GM10266 (cell line): ENCODE data around the gene ZNF460.
"Not testable (repeated sequence)": the region's sequence is repeated elsewhere in the genome, so short reads cannot be mapped to it uniquely, and the experiment has no call there.

Experiments used
- DNase-seq: peaks from one replicate; pipeline ENCODE4 v3.0.0; 2012; ENCODE audit errors: extremely low spot score
- TF ChIP-seq, protein P1 (sequence below): IDR thresholded peaks from 2 replicates; pipeline ENCODE4 v1.5.1; 2012; ENCODE audit warnings: mild to moderate bottlenecking, low read depth; ENCODE audit not compliant: control insufficient read depth, insufficient read depth; ENCODE audit errors: missing control alignments

The ZNF460 gene

DNA sequence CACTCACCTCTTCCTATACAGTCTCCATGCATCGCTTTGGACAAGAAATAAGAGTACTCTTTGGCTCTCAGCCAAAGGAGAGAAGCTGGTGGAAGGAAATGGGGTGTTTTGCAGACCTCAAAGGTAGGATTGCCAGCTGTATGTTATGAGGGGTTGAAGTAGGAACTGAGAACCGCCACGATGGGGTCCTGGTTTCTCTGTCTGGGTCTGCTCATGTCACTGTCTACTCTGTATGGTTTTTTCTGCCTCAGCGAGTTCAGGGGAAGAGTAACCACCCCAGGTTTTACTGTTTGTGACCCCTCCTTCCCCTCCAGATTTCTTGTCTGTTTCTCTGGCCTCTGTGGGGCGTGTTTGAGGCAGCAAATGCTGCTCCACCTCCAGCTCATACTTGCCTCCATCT is 35.8 kb upstream of the ZNF460 start:
- TF ChIP-seq, protein P1, sequence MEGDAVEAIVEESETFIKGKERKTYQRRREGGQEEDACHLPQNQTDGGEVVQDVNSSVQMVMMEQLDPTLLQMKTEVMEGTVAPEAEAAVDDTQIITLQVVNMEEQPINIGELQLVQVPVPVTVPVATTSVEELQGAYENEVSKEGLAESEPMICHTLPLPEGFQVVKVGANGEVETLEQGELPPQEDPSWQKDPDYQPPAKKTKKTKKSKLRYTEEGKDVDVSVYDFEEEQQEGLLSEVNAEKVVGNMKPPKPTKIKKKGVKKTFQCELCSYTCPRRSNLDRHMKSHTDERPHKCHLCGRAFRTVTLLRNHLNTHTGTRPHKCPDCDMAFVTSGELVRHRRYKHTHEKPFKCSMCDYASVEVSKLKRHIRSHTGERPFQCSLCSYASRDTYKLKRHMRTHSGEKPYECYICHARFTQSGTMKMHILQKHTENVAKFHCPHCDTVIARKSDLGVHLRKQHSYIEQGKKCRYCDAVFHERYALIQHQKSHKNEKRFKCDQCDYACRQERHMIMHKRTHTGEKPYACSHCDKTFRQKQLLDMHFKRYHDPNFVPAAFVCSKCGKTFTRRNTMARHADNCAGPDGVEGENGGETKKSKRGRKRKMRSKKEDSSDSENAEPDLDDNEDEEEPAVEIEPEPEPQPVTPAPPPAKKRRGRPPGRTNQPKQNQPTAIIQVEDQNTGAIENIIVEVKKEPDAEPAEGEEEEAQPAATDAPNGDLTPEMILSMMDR: no peak
- no peak for DNase-seq

DNA sequence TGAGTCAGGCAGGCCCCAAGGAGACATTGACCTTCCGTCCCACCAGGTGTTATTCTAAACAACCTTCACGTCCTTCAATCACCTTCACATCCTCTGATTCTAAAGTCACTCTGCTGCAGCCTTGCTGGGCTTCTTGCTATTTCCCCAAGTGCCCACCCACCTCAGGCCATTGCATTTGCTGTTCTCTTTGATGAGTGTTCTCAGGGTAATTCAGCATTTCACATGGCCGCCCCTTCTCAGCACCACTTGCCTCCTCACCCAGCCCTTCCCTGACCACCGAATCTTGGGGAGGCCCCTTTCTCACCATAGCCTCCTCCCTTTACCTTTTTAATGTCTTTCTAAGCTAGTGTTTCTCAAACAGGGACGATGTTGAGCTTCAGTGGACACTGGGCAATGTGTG is 35.2 kb upstream of the ZNF460 start:
- TF ChIP-seq, protein P1: no peak
- DNase-seq: no peak

DNA sequence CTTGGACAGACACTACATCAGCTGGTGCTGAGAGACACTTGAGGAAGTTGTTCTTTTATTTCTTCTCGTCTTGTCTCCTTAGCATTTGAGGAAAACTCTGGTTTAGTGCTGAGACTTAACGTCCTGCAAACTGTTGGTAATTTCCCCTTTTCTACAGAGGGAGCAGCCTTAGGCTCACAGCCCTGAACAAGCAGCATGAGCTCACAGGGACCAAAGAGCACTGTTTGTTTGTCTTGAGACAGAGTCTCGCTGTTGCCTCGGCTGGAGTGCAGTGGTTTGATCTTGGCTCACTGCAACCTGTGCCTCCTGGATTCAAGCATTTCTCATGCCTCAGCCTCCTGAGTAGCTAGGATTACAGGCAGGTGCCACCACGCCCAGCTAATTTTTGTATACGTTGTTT is 34.3 kb upstream of the ZNF460 start:
- TF ChIP-seq, protein P1: no peak
- DNase-seq: no peak

GRCh38 chr19:57248646-57249045 is 31.6 kb upstream of the ZNF460 start:
- TF ChIP-seq, protein P1: no peak
- no peak for DNase-seq

DNA sequence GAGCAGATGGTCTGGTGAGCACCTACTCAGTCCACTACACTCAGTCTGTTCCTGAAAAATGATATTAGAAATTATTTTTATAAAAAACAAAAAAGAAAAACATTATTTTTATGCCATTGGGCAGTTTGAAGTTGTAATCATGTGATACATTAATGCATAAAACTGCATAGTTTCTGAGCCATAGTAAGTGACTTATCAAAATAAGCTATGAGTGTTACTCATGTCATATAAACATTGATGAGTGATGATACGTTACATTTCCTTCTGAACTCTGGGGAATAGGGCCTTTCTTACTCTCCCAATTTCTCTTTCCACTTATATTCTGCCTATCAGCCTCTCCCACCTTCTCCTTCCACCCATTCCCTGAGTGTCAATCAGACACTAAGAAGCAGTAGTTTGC is 31.0 kb upstream of the ZNF460 start:
- TF ChIP-seq, protein P1: no peak
- DNase-seq: no peak

GRCh38 chr19:57253767-57254166 is 26.5 kb upstream of the ZNF460 start:
- DNase-seq: not testable (repeated sequence)

DNA sequence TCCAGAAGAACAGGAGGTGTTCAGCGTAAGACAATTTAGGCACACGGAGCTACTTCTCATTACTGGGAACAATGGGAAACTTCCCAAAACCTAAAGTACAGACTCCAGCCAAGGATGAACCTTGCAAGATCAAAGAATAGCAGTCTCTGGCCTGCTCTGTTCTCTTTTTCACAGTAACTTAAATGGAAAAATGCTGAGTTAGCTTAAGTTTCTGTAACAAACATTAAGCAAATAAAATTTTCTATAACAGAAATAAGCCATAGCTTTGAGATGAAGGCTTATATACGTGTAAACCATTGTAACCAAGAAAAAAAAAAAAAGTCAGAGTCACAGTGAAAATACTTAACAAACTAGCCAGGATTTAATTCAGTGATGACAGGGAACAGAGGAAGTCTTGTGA is 18.2 kb upstream of the ZNF460 start:
- no peak for DNase-seq
- TF ChIP-seq, protein P1: no peak

DNA sequence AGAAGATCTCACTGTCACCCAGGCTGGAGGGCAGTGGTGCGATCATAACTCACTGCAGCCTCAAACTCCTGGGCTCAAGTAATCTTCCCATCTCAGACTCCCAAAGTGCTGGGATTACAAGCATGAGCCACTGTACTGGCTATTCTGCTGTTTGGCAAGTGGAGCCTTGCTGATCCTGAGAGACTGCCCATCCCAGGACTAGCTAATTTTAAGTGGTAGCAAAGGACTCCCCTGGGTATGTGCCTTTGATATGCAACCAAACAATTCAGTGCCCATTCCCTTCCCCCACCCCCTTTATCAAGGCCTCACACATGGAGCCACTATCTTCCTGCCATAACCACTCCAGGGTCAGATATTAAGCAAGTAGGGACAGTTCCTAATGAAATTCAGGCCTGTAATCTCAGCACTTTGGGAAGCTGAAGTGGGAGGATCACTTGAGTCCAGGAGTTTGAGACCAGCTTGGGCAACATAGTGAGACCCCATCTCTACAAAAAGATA is 17.0 kb upstream of the ZNF460 start:
- TF ChIP-seq, protein P1: no peak
- DNase-seq: no peak
